HepG2 (cell line): ENCODE data around the gene MRI1. TPM values are rescaled to one million over a fixed set of nuclear protein-coding genes. Genes with fewer than 3 reads are reported as not detected.

ENCODE experiments used
- ARID4A ChIP-seq: sonication (generic); formaldehyde crosslinking; IDR thresholded peaks from 2 replicates; pipeline ENCODE4 v1.5.0; 2020; ENCODE audit warnings: mild to moderate bottlenecking, missing genetic modification reagents, borderline replicate concordance
- EHMT2 ChIP-seq: fragments of 200-600 bp; sonication (generic); IDR thresholded peaks from 2 replicates; pipeline ENCODE4 v1.7.0; 2017; ENCODE audit warnings: antibody characterized with exemption, low read depth, low read length, borderline replicate concordance
- LCORL ChIP-seq, 2 experiments: fragments of 450-650 bp in 1 of 2; sonication (generic) in 1 of 2; formaldehyde crosslinking in 1 of 2; IDR thresholded peaks; 2 replicates each; pipeline versions ENCODE4 v1.5.0 to v1.6.1; 2017 to 2020; ENCODE audit warnings: antibody characterized with exemption in 1 of 2, missing genetic modification reagents in 1 of 2
- MTA1 ChIP-seq: sonication (generic); formaldehyde crosslinking; IDR thresholded peaks from 2 replicates; pipeline ENCODE4 v1.4.0; 2020; ENCODE audit warnings: missing genetic modification reagents, mild to moderate bottlenecking, borderline replicate concordance
- NR2F2 ChIP-seq: IDR thresholded peaks from 2 replicates; pipeline ENCODE4 v1.6.1; 2012; ENCODE audit warnings: low read depth, inconsistent platforms, borderline replicate concordance
- POLR2AphosphoS5 ChIP-seq: IDR thresholded peaks from 2 replicates; pipeline ENCODE4 v1.6.1; 2012; ENCODE audit warnings: low read depth, low read length
- POLR2G ChIP-seq: fragments of 200-400 bp; formaldehyde crosslinking; IDR thresholded peaks from 2 replicates; pipeline ENCODE4 v1.6.1; 2018; ENCODE audit warnings: mild to moderate bottlenecking, low read depth, low read length, moderate library complexity
- RNF2 ChIP-seq: fragments of 450-650 bp; conservative IDR thresholded peaks from 2 replicates; pipeline ENCODE4 v1.6.1; 2016; ENCODE audit warnings: low read depth
- STAG1 ChIP-seq: sonication (generic); formaldehyde crosslinking; IDR thresholded peaks from 2 replicates; pipeline ENCODE4 v1.4.0; 2020; ENCODE audit warnings: missing genetic modification reagents
- TRIM22 ChIP-seq: fragments of 450-650 bp; IDR thresholded peaks from 2 replicates; pipeline ENCODE4 v1.6.1; 2017
- ZNF235 ChIP-seq: sonication (generic); formaldehyde crosslinking; IDR thresholded peaks from 2 replicates; pipeline ENCODE4 v1.8.1; 2023; ENCODE audit warnings: mild to moderate bottlenecking, missing genetic modification reagents, borderline replicate concordance
- ZNF343 ChIP-seq: sonication (generic); formaldehyde crosslinking; IDR thresholded peaks from 2 replicates; pipeline ENCODE4 v1.4.0; 2020; ENCODE audit warnings: mild to moderate bottlenecking, missing genetic modification reagents
- ZNF432 ChIP-seq: sonication (generic); formaldehyde crosslinking; IDR thresholded peaks from 2 replicates; pipeline ENCODE4 v1.5.0; 2020; ENCODE audit warnings: missing genetic modification reagents, mild to moderate bottlenecking, borderline replicate concordance
- ZNF589 ChIP-seq: sonication (generic); formaldehyde crosslinking; conservative IDR thresholded peaks from 2 replicates; pipeline ENCODE4 v1.8.0; 2022; ENCODE audit warnings: mild to moderate bottlenecking, moderate library complexity, missing genetic modification reagents
- ZNF780A ChIP-seq: sonication (generic); formaldehyde crosslinking; IDR thresholded peaks from 2 replicates; pipeline ENCODE4 v1.8.0; 2022; ENCODE audit warnings: mild to moderate bottlenecking, missing genetic modification reagents, moderate library complexity
- ZNF891 ChIP-seq: sonication (generic); formaldehyde crosslinking; IDR thresholded peaks from 2 replicates; pipeline ENCODE4 v1.5.0; 2020; ENCODE audit warnings: mild to moderate bottlenecking, missing genetic modification reagents
- polyA plus RNA-seq, 8 experiments: library from polyadenylated mRNA; depleted of rRNA in 3 of 8; stranded (reverse) in 7 of 8; unstranded in 1 of 8; fragments of >200 nt; fragmentation: Illumina TruSeq in 4 of 8; extraction: Trizol in 4 of 8; gene quantifications; 2 replicates each; pipeline versions ENCODE4 v1.2.1 to v1.2.3, GENCODE V29; 2011 to 2016; ENCODE audit warnings: low read depth in 4 of 8, missing spikeins in 1 of 8, mixed read lengths in 1 of 8; ENCODE audit not compliant: insufficient read depth in 1 of 8
- total RNA-seq, 5 experiments: library from RNA; depleted of rRNA; stranded (reverse); fragments of >200 nt; fragmentation: Illumina TruSeq; extraction: Trizol; gene quantifications; 2 replicates each; pipeline ENCODE4 v1.2.3, GENCODE V29; 2016; ENCODE audit warnings: low read depth in 1 of 5
- TF ChIP-seq, protein P1 (sequence below): sonication (generic); formaldehyde crosslinking; IDR thresholded peaks from 2 replicates; pipeline ENCODE4 v1.8.1; 2022; ENCODE audit warnings: low read depth, mild to moderate bottlenecking, missing genetic modification reagents
- TF ChIP-seq, protein P2 (sequence below): sonication (generic); formaldehyde crosslinking; IDR thresholded peaks from 2 replicates; pipeline ENCODE4 v1.4.0; 2020; ENCODE audit warnings: missing genetic modification reagents

Gene MRI1
- total and polyA plus RNA-seq, 2 of the 13 experiments (the other 11 are each of a cell fraction or from before 2014, with no cell fraction given): 20.1 to 20.6 TPM

DNA sequence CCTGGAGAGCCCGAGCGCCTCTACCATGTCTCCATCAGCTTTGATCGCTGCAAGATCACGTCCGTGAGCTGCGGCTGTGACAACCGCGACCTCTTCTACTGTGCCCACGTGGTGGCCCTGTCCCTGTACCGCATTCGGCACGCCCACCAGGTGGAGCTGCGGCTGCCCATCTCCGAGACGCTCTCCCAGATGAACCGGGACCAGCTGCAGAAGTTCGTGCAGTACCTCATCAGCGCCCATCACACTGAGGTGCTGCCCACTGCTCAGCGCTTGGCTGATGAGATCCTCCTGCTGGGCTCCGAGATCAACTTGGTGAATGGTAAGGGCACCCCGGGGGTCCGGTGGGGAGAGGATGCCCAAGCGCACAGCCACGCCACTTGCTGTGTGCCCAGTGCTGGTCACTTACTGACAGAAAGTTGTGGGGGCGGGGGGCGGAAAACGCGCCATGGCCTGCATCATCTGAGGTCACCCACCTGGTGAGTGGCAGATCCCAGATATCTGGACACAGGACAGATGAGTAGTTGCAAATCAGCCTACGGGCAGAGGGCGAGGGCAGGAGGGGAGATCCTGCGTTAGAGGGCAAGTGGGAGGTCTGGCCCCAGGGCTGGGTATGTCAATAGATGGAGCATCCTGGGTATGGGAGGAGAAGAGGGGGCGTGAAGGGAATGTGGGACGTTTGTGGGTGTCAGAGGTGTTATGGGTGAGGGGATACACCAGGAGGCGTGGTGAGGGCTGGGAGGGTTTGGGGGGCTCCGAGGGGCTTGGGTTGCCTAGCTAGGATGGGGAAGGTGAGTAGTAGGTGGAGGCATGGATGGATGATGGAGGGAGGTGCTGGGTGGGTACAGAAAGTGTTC is 40.7 kb downstream of the MRI1 start (continued):
- TF ChIP-seq ZNF432 (CRISPR knock-in tag): no peak
- peak; percentile 53 for TF ChIP-seq STAG1 (CRISPR knock-in tag)
- no peak for TF ChIP-seq POLR2G
- TF ChIP-seq, protein P1, sequence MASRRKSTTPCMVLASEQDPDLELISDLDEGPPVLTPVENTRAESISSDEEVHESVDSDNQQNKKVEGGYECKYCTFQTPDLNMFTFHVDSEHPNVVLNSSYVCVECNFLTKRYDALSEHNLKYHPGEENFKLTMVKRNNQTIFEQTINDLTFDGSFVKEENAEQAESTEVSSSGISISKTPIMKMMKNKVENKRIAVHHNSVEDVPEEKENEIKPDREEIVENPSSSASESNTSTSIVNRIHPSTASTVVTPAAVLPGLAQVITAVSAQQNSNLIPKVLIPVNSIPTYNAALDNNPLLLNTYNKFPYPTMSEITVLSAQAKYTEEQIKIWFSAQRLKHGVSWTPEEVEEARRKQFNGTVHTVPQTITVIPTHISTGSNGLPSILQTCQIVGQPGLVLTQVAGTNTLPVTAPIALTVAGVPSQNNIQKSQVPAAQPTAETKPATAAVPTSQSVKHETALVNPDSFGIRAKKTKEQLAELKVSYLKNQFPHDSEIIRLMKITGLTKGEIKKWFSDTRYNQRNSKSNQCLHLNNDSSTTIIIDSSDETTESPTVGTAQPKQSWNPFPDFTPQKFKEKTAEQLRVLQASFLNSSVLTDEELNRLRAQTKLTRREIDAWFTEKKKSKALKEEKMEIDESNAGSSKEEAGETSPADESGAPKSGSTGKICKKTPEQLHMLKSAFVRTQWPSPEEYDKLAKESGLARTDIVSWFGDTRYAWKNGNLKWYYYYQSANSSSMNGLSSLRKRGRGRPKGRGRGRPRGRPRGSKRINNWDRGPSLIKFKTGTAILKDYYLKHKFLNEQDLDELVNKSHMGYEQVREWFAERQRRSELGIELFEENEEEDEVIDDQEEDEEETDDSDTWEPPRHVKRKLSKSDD (CRISPR knock-in tag): no peak
- no peak for TF ChIP-seq ZNF780A (CRISPR knock-in tag)
- TF ChIP-seq ZNF891 (CRISPR knock-in tag): peak; percentile 10; the same call in 1 of the 2 replicates
- TF ChIP-seq ZNF589 (CRISPR knock-in tag): no peak
- TF ChIP-seq ZNF343: no peak
- no peak for TF ChIP-seq TRIM22
- TF ChIP-seq NR2F2: no peak
- TF ChIP-seq, protein P2, sequence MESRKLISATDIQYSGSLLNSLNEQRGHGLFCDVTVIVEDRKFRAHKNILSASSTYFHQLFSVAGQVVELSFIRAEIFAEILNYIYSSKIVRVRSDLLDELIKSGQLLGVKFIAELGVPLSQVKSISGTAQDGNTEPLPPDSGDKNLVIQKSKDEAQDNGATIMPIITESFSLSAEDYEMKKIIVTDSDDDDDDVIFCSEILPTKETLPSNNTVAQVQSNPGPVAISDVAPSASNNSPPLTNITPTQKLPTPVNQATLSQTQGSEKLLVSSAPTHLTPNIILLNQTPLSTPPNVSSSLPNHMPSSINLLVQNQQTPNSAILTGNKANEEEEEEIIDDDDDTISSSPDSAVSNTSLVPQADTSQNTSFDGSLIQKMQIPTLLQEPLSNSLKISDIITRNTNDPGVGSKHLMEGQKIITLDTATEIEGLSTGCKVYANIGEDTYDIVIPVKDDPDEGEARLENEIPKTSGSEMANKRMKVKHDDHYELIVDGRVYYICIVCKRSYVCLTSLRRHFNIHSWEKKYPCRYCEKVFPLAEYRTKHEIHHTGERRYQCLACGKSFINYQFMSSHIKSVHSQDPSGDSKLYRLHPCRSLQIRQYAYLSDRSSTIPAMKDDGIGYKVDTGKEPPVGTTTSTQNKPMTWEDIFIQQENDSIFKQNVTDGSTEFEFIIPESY: peak; percentile 100
- no peak for TF ChIP-seq ZNF235 (CRISPR knock-in tag)
- TF ChIP-seq MTA1 (CRISPR knock-in tag): no peak
- TF ChIP-seq RNF2: no peak
- no peak for TF ChIP-seq ARID4A
- TF ChIP-seq LCORL (IDR thresholded peaks at IDR 0.05): no peak
- no peak for TF ChIP-seq LCORL (CRISPR knock-in tag; IDR thresholded peaks at IDR 0.05)
- TF ChIP-seq POLR2AphosphoS5: no peak
- no peak for TF ChIP-seq EHMT2
